ENCODE measurements around the gene IFITM1. TPM values are rescaled to one million over a fixed set of nuclear protein-coding genes. Genes with fewer than 3 reads are reported as not detected.

Gene IFITM1
- total RNA-seq, 1 donor from 2014 or later = 38.2 TPM

GRCh38 chr11:293271-293851 is 20.5 kb upstream of the IFITM1 start:
- no peak overlapping the region for H3K4me3 ChIP-seq (ENCODE audit: low read depth, low read length)
- peaks cover 24% of the 10 kb centered on the region for H3K27me3 ChIP-seq (ENCODE audit: control insufficient read depth, insufficient read depth, low read length)
- no peak for DNase-seq (ENCODE audit: low read depth)
- H3K36me3 ChIP-seq (ENCODE audit: control insufficient read depth, insufficient read depth, low read length) = no peaks in the 10 kb centered on the region
- no peak for TF ChIP-seq CTCF (IDR thresholded peaks at IDR 0.05; ENCODE audit: insufficient read depth, low read length, poor library complexity, severe bottlenecking)

GRCh38 chr11:293852-294661 is 19.8 kb upstream of the IFITM1 start:
- H3K36me3 ChIP-seq (ENCODE audit: control insufficient read depth, insufficient read depth, low read length) = no peaks in the 10 kb centered on the region
- no peak for DNase-seq (ENCODE audit: low read depth)
- H3K4me3 ChIP-seq (ENCODE audit: low read depth, low read length) = no peak overlapping the region
- peaks cover 23% of the 10 kb centered on the region for H3K27me3 ChIP-seq (ENCODE audit: control insufficient read depth, insufficient read depth, low read length)
- TF ChIP-seq CTCF (IDR thresholded peaks at IDR 0.05; ENCODE audit: insufficient read depth, low read length, poor library complexity, severe bottlenecking) = no peak

- Histone ChIP-seq H3K36me3 (ENCODE audit: control insufficient read depth, insufficient read depth, low read length) (no peaks in the 10 kb centered on the region), H3K4me3 (ENCODE audit: low read depth, low read length) (no peak overlapping the region), H3K27me3 (ENCODE audit: control insufficient read depth, insufficient read depth, low read length) (peaks cover 24% of the 10 kb centered on the region)
- no peak for TF ChIP-seq CTCF (IDR thresholded peaks at IDR 0.05; ENCODE audit: insufficient read depth, low read length, poor library complexity, severe bottlenecking)
- no peak for DNase-seq (ENCODE audit: low read depth)
These were observed 19.1 kb upstream of the IFITM1 start for GRCh38 chr11:294780-295179.

- DNase-seq (ENCODE audit: low read depth) = no peak
- Histone ChIP-seq H3K36me3 (ENCODE audit: control insufficient read depth, insufficient read depth, low read length) (no peaks in the 10 kb centered on the region), H3K4me3 (ENCODE audit: low read depth, low read length) (no peak overlapping the region), H3K27me3 (ENCODE audit: control insufficient read depth, insufficient read depth, low read length) (peaks cover 32% of the 10 kb centered on the region)
- no peak for TF ChIP-seq CTCF (IDR thresholded peaks at IDR 0.05; ENCODE audit: insufficient read depth, low read length, poor library complexity, severe bottlenecking)
These were observed 18.3 kb upstream of the IFITM1 start for GRCh38 chr11:295351-296170.

- Histone ChIP-seq H3K27me3 (ENCODE audit: control insufficient read depth, insufficient read depth, low read length) (peaks cover 32% of the 10 kb centered on the region), H3K36me3 (ENCODE audit: control insufficient read depth, insufficient read depth, low read length) (no peaks in the 10 kb centered on the region), H3K4me3 (ENCODE audit: low read depth, low read length) (no peak overlapping the region)
- DNase-seq (ENCODE audit: low read depth) = no peak
- TF ChIP-seq CTCF (IDR thresholded peaks at IDR 0.05; ENCODE audit: insufficient read depth, low read length, poor library complexity, severe bottlenecking) = no peak
These were observed 17.4 kb upstream of the IFITM1 start for GRCh38 chr11:296171-297050.
